ENCODE measurements around the gene PGRMC1.

The PGRMC1 gene

GRCh38 chrX:119211649-119212014 lies 24.5 kb upstream of the PGRMC1 start:
- no peak for DNase-seq (ENCODE audit: low read depth in 1 of 2, low spot score in 1 of 2)
- in situ Hi-C loops (cut with HindIII; ENCODE audit: low pct_unique_long_range_greater_than_20kb, low sequenced_read_pairs), result no loop called here
- TF ChIP-seq JUND (IDR thresholded peaks at IDR 0.05; ENCODE audit: low read depth), result no peak

GRCh38 chrX:119218198-119218597 lies 17.9 kb upstream of the PGRMC1 start:
- in situ Hi-C loops (cut with HindIII; ENCODE audit: low pct_unique_long_range_greater_than_20kb, low sequenced_read_pairs), result no loop called here
- peak in 1 of 2 experiments; percentile 38 for DNase-seq (ENCODE audit: low read depth in 1 of 2, low spot score in 1 of 2)

DNA sequence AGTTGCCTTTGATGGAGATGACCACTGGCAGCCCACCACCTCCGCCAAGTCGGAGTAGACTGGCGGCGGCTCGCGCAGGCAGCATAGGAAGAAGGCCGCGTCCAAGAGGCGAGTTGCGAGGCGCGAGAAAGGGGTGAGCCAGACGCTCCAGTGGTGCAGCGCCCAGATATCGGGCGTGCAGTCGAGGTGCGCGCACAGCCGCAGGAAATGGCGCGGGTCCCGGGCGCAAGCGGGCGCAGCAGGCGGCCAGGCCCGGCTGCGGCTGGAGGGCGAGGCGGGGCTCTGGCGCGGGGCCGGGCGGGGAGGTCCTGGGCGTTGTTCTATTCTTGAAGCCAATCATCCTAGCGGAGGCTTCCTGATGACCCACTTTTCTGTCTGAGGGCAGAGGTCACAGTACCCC lies 13.2 kb upstream of the PGRMC1 start:
- no peak for DNase-seq (ENCODE audit: low read depth in 1 of 2, low spot score in 1 of 2)
- in situ Hi-C loops (cut with HindIII; ENCODE audit: low pct_unique_long_range_greater_than_20kb, low sequenced_read_pairs), result no loop called here
- no peak for TF ChIP-seq JUND (IDR thresholded peaks at IDR 0.05; ENCODE audit: low read depth)

More at GRCh38 chrX:119218198-119218597, 17.9 kb upstream of the PGRMC1 start:
- TF ChIP-seq JUND (IDR thresholded peaks at IDR 0.05; ENCODE audit: low read depth), result no peak

DNA sequence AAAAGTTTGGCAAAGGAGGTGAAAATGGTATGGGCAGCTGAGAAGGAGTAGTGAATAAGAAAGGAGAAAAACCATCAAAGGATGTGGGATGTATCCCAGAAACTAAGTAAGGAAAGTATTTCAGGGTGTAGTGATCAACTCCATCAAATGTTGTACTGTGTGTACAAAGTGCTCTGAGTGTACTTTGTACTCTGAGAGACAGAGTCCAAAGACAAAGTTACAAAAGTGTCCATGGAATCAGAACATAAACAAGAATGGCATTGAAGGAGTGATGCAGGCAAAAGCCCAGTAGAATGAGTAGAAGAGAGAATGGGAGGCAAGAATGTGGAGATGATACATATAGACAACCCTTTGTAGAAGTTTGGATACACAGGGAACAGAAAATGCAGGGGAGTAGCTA lies 12.3 kb upstream of the PGRMC1 start:
- no peak for DNase-seq (ENCODE audit: low read depth in 1 of 2, low spot score in 1 of 2)
- TF ChIP-seq JUND (IDR thresholded peaks at IDR 0.05; ENCODE audit: low read depth), result no peak
- in situ Hi-C loops (cut with HindIII; ENCODE audit: low pct_unique_long_range_greater_than_20kb, low sequenced_read_pairs), result no loop called here

DNA sequence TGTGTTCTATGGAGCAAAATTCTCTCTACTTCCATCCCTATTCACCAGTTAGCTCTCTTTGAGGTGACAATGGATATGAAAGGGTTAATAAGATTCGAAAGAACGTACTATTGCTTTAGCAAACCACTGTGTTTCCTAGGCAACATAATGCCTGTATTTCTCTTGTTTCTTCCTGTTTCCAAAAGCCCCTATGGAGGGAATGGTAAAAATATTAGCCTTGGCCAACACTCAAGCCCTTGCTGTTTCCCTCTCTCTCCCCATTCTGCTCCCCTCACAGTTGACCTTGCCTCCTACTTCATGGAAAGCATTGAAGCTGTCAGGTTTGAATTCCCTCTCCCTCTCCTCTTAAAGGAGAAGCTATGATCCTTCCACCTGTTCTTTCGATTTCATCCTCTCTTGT lies 9.6 kb upstream of the PGRMC1 start:
- in situ Hi-C loops (cut with HindIII; ENCODE audit: low pct_unique_long_range_greater_than_20kb, low sequenced_read_pairs), result no loop called here
- no peak for TF ChIP-seq JUND (IDR thresholded peaks at IDR 0.05; ENCODE audit: low read depth)
- no peak for DNase-seq (ENCODE audit: low read depth in 1 of 2, low spot score in 1 of 2)

- in situ Hi-C loops (cut with HindIII; ENCODE audit: low pct_unique_long_range_greater_than_20kb, low sequenced_read_pairs), result no loop called here
Measured at GRCh38 chrX:119228512-119229252, 7.4 kb upstream of the PGRMC1 start.

DNA sequence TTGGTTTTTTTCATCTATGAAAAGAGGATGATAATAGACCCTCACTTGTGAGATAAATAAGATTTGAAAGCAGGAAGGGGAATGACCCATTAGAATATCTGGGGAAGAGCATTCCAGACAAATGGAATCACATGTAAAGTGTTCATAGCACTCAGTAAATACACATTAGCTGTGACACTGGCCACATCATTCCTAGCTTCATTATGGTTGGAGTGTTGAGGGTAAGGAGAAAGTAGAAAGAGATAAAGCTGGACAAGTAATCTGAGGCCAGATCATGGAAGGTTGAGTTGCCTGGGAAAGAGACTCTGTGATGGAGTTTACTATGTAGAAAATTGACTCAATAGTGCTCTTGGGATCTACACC lies 6.9 kb upstream of the PGRMC1 start:
- no peak for TF ChIP-seq JUND (IDR thresholded peaks at IDR 0.05; ENCODE audit: low read depth)
- in situ Hi-C loops (cut with HindIII; ENCODE audit: low pct_unique_long_range_greater_than_20kb, low sequenced_read_pairs), result no loop called here

More at GRCh38 chrX:119228512-119229252, 7.4 kb upstream of the PGRMC1 start:
- no peak for TF ChIP-seq JUND (IDR thresholded peaks at IDR 0.05; ENCODE audit: low read depth)
- DNase-seq (ENCODE audit: low read depth in 1 of 2, low spot score in 1 of 2), result no peak

DNA sequence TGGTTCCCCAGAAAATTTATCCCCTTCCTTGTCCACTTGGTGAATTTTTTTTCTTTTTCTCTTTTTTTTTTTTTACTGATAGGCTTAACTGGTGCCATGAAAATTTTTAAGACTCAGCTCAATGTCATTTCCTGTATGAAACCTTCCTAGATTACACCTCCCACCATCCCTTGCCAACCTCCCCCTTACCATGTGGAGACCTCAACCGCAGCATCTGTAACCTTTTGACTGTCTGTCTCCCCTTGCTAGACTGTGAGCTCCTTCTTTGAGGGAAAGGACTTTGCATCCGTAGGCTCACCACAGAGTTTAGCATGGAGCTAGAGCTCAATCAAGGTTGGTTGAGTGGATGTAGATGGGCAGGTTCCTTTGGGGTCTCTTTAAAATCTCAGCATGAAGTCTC lies 5.2 kb upstream of the PGRMC1 start:
- in situ Hi-C loops (cut with HindIII; ENCODE audit: low pct_unique_long_range_greater_than_20kb, low sequenced_read_pairs), result no loop called here
- no peak for TF ChIP-seq JUND (IDR thresholded peaks at IDR 0.05; ENCODE audit: low read depth)
- DNase-seq (ENCODE audit: low read depth in 1 of 2, low spot score in 1 of 2), result no peak

More for the DNA sequence above, 6.9 kb upstream of the PGRMC1 start:
- no peak for DNase-seq (ENCODE audit: low read depth in 1 of 2, low spot score in 1 of 2)

DNA sequence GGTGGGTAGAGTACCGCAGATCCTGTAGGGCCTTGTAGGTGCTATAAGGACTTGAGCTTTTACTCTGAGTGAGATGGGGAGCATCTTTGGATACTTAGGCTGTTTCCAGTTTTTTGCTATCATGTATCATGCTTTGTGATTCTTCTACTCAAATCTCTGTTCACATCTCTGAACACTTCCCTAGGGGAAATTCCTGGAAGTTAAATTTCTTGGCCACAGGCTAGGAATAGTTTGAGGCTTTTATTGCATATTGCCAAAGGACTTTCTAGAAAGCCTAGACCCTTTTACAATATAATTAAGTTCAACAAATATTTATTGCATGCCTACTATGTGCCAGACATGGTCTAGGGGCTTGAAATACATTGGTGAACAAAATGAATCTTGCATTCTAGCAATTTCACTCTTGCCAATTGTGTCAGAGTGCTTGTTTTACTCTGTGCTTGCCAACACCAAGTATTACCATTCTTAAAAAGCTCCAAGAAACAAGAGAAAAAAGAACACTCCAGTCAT lies 4.1 kb upstream of the PGRMC1 start:
- in situ Hi-C loops (cut with HindIII; ENCODE audit: low pct_unique_long_range_greater_than_20kb, low sequenced_read_pairs), result no loop called here
- no peak for DNase-seq (ENCODE audit: low read depth in 1 of 2, low spot score in 1 of 2)
- TF ChIP-seq JUND (IDR thresholded peaks at IDR 0.05; ENCODE audit: low read depth), result no peak

DNA sequence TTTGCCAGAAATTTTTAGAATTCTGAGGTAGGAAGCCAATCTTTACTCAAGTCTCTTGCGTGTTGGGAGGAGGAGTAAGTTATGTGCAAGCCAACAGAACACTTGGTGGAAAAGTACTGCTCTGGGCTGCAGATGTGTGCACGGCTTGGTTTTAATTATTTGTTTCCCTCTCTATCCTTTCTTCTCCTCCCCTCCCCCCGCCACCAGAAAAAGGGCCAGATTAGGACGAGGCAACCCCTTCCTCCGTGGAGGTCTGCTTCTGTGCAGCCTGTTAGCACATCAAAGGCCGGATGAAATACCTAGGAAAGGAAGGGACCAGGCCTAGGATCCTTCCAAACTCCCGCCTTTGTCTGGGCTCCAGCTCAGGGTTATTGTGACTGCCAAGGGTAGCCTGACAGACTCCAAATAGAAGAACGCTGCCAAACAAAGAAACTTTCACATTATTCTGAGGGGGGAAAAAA lies 1.0 kb upstream of the PGRMC1 start:
- DNase-seq (ENCODE audit: low read depth in 1 of 2, low spot score in 1 of 2), result no peak
- no peak for TF ChIP-seq JUND (IDR thresholded peaks at IDR 0.05; ENCODE audit: low read depth)
- in situ Hi-C loops (cut with HindIII; ENCODE audit: low pct_unique_long_range_greater_than_20kb, low sequenced_read_pairs), result no loop called here

- in situ Hi-C loops (cut with HindIII; ENCODE audit: low pct_unique_long_range_greater_than_20kb, low sequenced_read_pairs), result no loop called here
- DNase-seq (ENCODE audit: low read depth in 1 of 2, low spot score in 1 of 2), result peak in 1 of 2 experiments; percentile 29
- no peak for TF ChIP-seq JUND (IDR thresholded peaks at IDR 0.05; ENCODE audit: low read depth)
Measured at GRCh38 chrX:119236623-119237561, 807 bp downstream of the PGRMC1 start.

DNA sequence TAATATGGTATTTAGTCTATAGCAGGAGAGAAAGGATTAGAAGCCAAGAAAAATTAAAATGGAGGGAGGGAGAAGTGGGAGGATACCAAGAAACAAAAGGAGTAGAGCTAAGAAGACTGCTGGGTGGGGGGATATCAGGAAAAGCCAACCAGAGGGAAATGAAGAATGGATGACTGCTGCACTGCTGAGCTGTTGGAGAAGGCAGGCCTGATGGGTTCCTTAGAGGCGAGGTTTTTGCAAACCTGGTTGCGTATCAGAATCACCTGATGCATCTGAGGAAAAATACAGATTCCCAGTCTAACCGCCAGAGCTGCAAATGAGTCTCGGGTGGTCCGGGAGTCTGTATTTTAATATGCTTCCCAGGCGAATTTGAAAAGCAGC lies 1.5 kb downstream of the PGRMC1 start:
- TF ChIP-seq JUND (IDR thresholded peaks at IDR 0.05; ENCODE audit: low read depth), result no peak
- in situ Hi-C loops (cut with HindIII; ENCODE audit: low pct_unique_long_range_greater_than_20kb, low sequenced_read_pairs), result no loop called here
- DNase-seq (ENCODE audit: low read depth in 1 of 2, low spot score in 1 of 2), result no peak

- in situ Hi-C loops (cut with HindIII; ENCODE audit: low pct_unique_long_range_greater_than_20kb, low sequenced_read_pairs), result no loop called here
- no peak for DNase-seq (ENCODE audit: low read depth in 1 of 2, low spot score in 1 of 2)
Measured at GRCh38 chrX:119238557-119238956, 2.5 kb downstream of the PGRMC1 start.

More at GRCh38 chrX:119238557-119238956, 2.5 kb downstream of the PGRMC1 start:
- TF ChIP-seq JUND (IDR thresholded peaks at IDR 0.05; ENCODE audit: low read depth), result no peak
